ENCODE measurements around the gene LCP2. TPM values are rescaled to one million over a fixed set of nuclear protein-coding genes. Genes with fewer than 3 reads are reported as not detected.

The LCP2 gene
- polyA plus RNA-seq, 3 donors, result 52.0 to 177 (median 89.5) TPM

GRCh38 chr5:170228762-170229435, 68.7 kb downstream of the LCP2 start:
- H3K36me3 Mint-ChIP-seq, result peaks cover 0 to 2% of the 10 kb centered on the region in 2 donors
- no peak overlapping the region for H3K9ac ChIP-seq (ENCODE audit: insufficient read depth, low read length, poor library complexity, severe bottlenecking)
- H3K9me3 Mint-ChIP-seq, result peaks cover 0 to 2% (median 0%) of the 10 kb centered on the region in 7 donors
- no peak for TF ChIP-seq CTCF (IDR thresholded peaks at IDR 0.05)
- peaks cover 3% of the 10 kb centered on the region for H3K4me1 Mint-ChIP-seq
- H3K4me3 Mint-ChIP-seq, result no peak overlapping the region
- H3K27ac Mint-ChIP-seq, result no peak overlapping the region
- H3K27ac ChIP-seq (ENCODE audit: low read depth in 1 of 2, low read length in 2 of 2), result no peak overlapping the region
- H2AFZ ChIP-seq (ENCODE audit: insufficient read depth, low read depth, low read length, poor library complexity, severe bottlenecking), result no peak overlapping the region
- intact Hi-C loops (cut with micrococcal nuclease), result loop anchor here (5.0 to 10.0 kb wide), 3 partner anchors 108 to 406 kb away; no protein-coding TSS in a partner anchor
- no peaks in the 10 kb centered on the region for H3K27me3 ChIP-seq (ENCODE audit: control insufficient read depth in 2 of 2, insufficient read depth in 2 of 2, low read length in 2 of 2)
- no peaks in the 10 kb centered on the region for H3K79me2 ChIP-seq (ENCODE audit: insufficient read depth, low read length)
- no peaks in the 10 kb centered on the region for H3K4me1 ChIP-seq (ENCODE audit: control insufficient read depth in 1 of 2, insufficient read depth in 2 of 2, low read length in 2 of 2)
- 100% methylated on average over 2 of the region's 6 CpGs for WGBS (ENCODE audit: insufficient coverage)
- no peaks in the 10 kb centered on the region for H4K20me1 ChIP-seq (ENCODE audit: insufficient read depth, low read length)
- no peak overlapping the region for H3K4me3 ChIP-seq (replicated peaks in 1 of 3; ENCODE audit: low read depth in 2 of 3, low read length in 3 of 3)
- no peaks in the 10 kb centered on the region for H3K9me3 ChIP-seq (replicated peaks in 1 of 2; ENCODE audit: control insufficient read depth in 1 of 2, insufficient read depth in 1 of 2, low read length in 2 of 2)
- peaks cover 0 to 3% (median 0%) of the 10 kb centered on the region in 3 donors for H3K27me3 Mint-ChIP-seq (ENCODE audit: low read depth in 3 of 3)
- DNase-seq, result no peak
- no peaks in the 10 kb centered on the region for H3K36me3 ChIP-seq (replicated peaks in 1 of 2; ENCODE audit: control insufficient read depth in 1 of 2, insufficient read depth in 2 of 2, low read length in 2 of 2)
- H3K4me2 ChIP-seq (replicated peaks; ENCODE audit: extremely low read depth, low read length, poor library complexity, severe bottlenecking), result no peak overlapping the region

- intact Hi-C loops (cut with micrococcal nuclease), result loop anchor here (1.0 to 10.0 kb wide), 4 partner anchors 111 to 408 kb away; no protein-coding TSS in a partner anchor
- Mint-ChIP-seq H3K4me3 (no peak overlapping the region), H3K27ac (peak overlapping the region in 1 of 7 donors; percentile 77), H3K9me3 (no peaks in the 10 kb centered on the region), H3K27me3 (ENCODE audit: low read depth in 3 of 3) (peaks cover 0 to 3% (median 0%) of the 10 kb centered on the region in 3 donors), H3K36me3 (no peaks in the 10 kb centered on the region), H3K4me1 (peaks cover 3% of the 10 kb centered on the region)
- H3K4me2 ChIP-seq (replicated peaks; ENCODE audit: extremely low read depth, low read length, poor library complexity, severe bottlenecking), result no peak overlapping the region
- H3K4me3 ChIP-seq (replicated peaks in 1 of 3; ENCODE audit: low read depth in 2 of 3, low read length in 3 of 3), result no peak overlapping the region
- no peak overlapping the region for H3K27ac ChIP-seq (ENCODE audit: low read depth in 1 of 2, low read length in 2 of 2)
- H3K36me3 ChIP-seq (replicated peaks in 1 of 2; ENCODE audit: control insufficient read depth in 1 of 2, insufficient read depth in 2 of 2, low read length in 2 of 2), result no peaks in the 10 kb centered on the region
- no peak overlapping the region for H2AFZ ChIP-seq (ENCODE audit: insufficient read depth, low read depth, low read length, poor library complexity, severe bottlenecking)
- no peaks in the 10 kb centered on the region for H3K79me2 ChIP-seq (ENCODE audit: insufficient read depth, low read length)
- DNase-seq, result no peak
- WGBS (ENCODE audit: insufficient coverage), result no CpG with 5 or more reads among the region's 2 CpGs
- no peaks in the 10 kb centered on the region for H3K4me1 ChIP-seq (ENCODE audit: control insufficient read depth in 1 of 2, insufficient read depth in 2 of 2, low read length in 2 of 2)
- H3K27me3 ChIP-seq (ENCODE audit: control insufficient read depth in 2 of 2, insufficient read depth in 2 of 2, low read length in 2 of 2), result no peaks in the 10 kb centered on the region
- H3K9ac ChIP-seq (ENCODE audit: insufficient read depth, low read length, poor library complexity, severe bottlenecking), result no peak overlapping the region
- no peaks in the 10 kb centered on the region for H3K9me3 ChIP-seq (replicated peaks in 1 of 2; ENCODE audit: control insufficient read depth in 1 of 2, insufficient read depth in 1 of 2, low read length in 2 of 2)
- H4K20me1 ChIP-seq (ENCODE audit: insufficient read depth, low read length), result no peaks in the 10 kb centered on the region
- TF ChIP-seq CTCF (IDR thresholded peaks at IDR 0.05), result no peak
These were observed 70.9 kb downstream of the LCP2 start for GRCh38 chr5:170226661-170227060.
